GM23338 (cell line): ENCODE measurements around the gene ELAPOR2.

Experiments used
- CREB1 ChIP-seq: fragments of 250-450 bp; sonication (Bioruptor Pico); IDR thresholded peaks from 2 replicates; pipeline ENCODE4 v1.5.0; 2020; ENCODE audit warnings: low read depth, mild to moderate bottlenecking, moderate library complexity
- EZH2 ChIP-seq: fragments of 200-600 bp; sonication (generic); IDR thresholded peaks from one replicate; pipeline ENCODE4 v1.8.0; 2017; ENCODE audit warnings: antibody characterized with exemption, mild to moderate bottlenecking, low read depth; ENCODE audit not compliant: unreplicated experiment
- EZH2phosphoT487 ChIP-seq: fragments of 200-600 bp; sonication (generic); IDR thresholded peaks from one replicate; pipeline ENCODE4 v1.8.1; 2018; ENCODE audit warnings: antibody characterized with exemption; ENCODE audit not compliant: unreplicated experiment
- JUNB ChIP-seq: IDR thresholded peaks from one replicate; pipeline ENCODE4 v1.6.1; 2016; ENCODE audit warnings: antibody characterized with exemption; ENCODE audit not compliant: unreplicated experiment
- POLR2AphosphoS5 ChIP-seq: IDR thresholded peaks from 2 replicates; pipeline ENCODE4 v1.6.1; 2016; ENCODE audit warnings: antibody characterized with exemption, low read depth
- STAT1 ChIP-seq: IDR thresholded peaks from one replicate; pipeline ENCODE4 v1.6.1; 2016; ENCODE audit warnings: antibody characterized with exemption; ENCODE audit not compliant: unreplicated experiment
- ZNF331 ChIP-seq: fragments of 250-450 bp; sonication (Bioruptor Pico); IDR thresholded peaks from 2 replicates; pipeline ENCODE4 v1.5.0; 2020; ENCODE audit warnings: low read depth, mild to moderate bottlenecking, moderate library complexity
- TF ChIP-seq, protein P1 (sequence below), 2 experiments: fragments of 200-600 bp in 1 of 2; sonication (generic) in 1 of 2; conservative IDR thresholded peaks; 2 replicates each; pipeline versions ENCODE4 v1.5.1 to v1.6.1; 2016 to 2017; ENCODE audit warnings: antibody characterized with exemption in 2 of 2, low read depth in 2 of 2, mild to moderate bottlenecking in 2 of 2, moderate library complexity in 1 of 2
- TF ChIP-seq, protein P2 (sequence below): IDR thresholded peaks from one replicate; pipeline ENCODE4 v1.6.1; 2018; ENCODE audit warnings: antibody characterized with exemption; ENCODE audit not compliant: unreplicated experiment
- TF ChIP-seq, protein P3 (sequence below): fragments of 250-450 bp; sonication (Bioruptor Pico); IDR thresholded peaks from 2 replicates; pipeline ENCODE4 v1.5.0; 2020; ENCODE audit warnings: mild to moderate bottlenecking, moderate library complexity
- TF ChIP-seq, protein P4 (sequence below): IDR thresholded peaks from 2 replicates; pipeline ENCODE4 v1.6.1; 2016; ENCODE audit warnings: antibody characterized with exemption

DNA sequence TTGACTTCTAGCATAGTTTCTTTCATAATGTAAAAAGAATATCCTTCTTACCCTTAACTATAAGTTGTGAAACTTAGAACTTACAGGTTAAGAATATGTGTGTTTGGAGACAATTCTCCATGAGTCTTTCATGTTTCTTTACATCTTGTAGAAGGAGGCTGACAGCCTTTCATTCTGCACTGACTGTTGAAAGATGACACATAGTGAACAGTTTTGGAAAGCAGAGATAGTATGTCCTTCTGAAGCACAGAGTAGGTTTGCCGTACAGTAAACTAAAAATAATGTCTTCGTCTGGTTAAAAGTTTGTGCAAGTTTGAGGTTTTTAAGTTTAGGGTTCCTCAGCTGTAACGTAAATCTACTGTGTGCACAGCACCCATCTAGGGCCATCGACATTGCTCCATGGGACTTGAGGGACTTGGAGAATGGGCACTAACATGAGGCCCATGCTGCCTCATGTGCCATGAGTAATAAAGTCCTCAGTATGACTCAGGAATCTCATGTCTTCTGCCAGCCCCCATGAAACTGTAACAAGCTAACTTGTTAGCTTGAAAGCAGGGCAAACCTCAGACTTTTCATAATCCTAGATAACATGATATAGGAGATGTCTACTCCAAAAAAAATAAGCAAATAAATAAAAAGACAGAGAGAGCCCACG, 24.5 kb upstream of the ELAPOR2 start:
- TF ChIP-seq, protein P1, sequence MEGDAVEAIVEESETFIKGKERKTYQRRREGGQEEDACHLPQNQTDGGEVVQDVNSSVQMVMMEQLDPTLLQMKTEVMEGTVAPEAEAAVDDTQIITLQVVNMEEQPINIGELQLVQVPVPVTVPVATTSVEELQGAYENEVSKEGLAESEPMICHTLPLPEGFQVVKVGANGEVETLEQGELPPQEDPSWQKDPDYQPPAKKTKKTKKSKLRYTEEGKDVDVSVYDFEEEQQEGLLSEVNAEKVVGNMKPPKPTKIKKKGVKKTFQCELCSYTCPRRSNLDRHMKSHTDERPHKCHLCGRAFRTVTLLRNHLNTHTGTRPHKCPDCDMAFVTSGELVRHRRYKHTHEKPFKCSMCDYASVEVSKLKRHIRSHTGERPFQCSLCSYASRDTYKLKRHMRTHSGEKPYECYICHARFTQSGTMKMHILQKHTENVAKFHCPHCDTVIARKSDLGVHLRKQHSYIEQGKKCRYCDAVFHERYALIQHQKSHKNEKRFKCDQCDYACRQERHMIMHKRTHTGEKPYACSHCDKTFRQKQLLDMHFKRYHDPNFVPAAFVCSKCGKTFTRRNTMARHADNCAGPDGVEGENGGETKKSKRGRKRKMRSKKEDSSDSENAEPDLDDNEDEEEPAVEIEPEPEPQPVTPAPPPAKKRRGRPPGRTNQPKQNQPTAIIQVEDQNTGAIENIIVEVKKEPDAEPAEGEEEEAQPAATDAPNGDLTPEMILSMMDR (conservative IDR thresholded peaks at IDR 0.05; ENCODE audit: low read depth in 2 of 2) = no peak
- TF ChIP-seq, protein P2, sequence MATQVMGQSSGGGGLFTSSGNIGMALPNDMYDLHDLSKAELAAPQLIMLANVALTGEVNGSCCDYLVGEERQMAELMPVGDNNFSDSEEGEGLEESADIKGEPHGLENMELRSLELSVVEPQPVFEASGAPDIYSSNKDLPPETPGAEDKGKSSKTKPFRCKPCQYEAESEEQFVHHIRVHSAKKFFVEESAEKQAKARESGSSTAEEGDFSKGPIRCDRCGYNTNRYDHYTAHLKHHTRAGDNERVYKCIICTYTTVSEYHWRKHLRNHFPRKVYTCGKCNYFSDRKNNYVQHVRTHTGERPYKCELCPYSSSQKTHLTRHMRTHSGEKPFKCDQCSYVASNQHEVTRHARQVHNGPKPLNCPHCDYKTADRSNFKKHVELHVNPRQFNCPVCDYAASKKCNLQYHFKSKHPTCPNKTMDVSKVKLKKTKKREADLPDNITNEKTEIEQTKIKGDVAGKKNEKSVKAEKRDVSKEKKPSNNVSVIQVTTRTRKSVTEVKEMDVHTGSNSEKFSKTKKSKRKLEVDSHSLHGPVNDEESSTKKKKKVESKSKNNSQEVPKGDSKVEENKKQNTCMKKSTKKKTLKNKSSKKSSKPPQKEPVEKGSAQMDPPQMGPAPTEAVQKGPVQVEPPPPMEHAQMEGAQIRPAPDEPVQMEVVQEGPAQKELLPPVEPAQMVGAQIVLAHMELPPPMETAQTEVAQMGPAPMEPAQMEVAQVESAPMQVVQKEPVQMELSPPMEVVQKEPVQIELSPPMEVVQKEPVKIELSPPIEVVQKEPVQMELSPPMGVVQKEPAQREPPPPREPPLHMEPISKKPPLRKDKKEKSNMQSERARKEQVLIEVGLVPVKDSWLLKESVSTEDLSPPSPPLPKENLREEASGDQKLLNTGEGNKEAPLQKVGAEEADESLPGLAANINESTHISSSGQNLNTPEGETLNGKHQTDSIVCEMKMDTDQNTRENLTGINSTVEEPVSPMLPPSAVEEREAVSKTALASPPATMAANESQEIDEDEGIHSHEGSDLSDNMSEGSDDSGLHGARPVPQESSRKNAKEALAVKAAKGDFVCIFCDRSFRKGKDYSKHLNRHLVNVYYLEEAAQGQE = no peak
- no peak for TF ChIP-seq EZH2
- TF ChIP-seq POLR2AphosphoS5 = no peak
- no peak for TF ChIP-seq EZH2phosphoT487
- TF ChIP-seq CREB1 (CRISPR knock-in tag) = no peak
- TF ChIP-seq, protein P3, sequence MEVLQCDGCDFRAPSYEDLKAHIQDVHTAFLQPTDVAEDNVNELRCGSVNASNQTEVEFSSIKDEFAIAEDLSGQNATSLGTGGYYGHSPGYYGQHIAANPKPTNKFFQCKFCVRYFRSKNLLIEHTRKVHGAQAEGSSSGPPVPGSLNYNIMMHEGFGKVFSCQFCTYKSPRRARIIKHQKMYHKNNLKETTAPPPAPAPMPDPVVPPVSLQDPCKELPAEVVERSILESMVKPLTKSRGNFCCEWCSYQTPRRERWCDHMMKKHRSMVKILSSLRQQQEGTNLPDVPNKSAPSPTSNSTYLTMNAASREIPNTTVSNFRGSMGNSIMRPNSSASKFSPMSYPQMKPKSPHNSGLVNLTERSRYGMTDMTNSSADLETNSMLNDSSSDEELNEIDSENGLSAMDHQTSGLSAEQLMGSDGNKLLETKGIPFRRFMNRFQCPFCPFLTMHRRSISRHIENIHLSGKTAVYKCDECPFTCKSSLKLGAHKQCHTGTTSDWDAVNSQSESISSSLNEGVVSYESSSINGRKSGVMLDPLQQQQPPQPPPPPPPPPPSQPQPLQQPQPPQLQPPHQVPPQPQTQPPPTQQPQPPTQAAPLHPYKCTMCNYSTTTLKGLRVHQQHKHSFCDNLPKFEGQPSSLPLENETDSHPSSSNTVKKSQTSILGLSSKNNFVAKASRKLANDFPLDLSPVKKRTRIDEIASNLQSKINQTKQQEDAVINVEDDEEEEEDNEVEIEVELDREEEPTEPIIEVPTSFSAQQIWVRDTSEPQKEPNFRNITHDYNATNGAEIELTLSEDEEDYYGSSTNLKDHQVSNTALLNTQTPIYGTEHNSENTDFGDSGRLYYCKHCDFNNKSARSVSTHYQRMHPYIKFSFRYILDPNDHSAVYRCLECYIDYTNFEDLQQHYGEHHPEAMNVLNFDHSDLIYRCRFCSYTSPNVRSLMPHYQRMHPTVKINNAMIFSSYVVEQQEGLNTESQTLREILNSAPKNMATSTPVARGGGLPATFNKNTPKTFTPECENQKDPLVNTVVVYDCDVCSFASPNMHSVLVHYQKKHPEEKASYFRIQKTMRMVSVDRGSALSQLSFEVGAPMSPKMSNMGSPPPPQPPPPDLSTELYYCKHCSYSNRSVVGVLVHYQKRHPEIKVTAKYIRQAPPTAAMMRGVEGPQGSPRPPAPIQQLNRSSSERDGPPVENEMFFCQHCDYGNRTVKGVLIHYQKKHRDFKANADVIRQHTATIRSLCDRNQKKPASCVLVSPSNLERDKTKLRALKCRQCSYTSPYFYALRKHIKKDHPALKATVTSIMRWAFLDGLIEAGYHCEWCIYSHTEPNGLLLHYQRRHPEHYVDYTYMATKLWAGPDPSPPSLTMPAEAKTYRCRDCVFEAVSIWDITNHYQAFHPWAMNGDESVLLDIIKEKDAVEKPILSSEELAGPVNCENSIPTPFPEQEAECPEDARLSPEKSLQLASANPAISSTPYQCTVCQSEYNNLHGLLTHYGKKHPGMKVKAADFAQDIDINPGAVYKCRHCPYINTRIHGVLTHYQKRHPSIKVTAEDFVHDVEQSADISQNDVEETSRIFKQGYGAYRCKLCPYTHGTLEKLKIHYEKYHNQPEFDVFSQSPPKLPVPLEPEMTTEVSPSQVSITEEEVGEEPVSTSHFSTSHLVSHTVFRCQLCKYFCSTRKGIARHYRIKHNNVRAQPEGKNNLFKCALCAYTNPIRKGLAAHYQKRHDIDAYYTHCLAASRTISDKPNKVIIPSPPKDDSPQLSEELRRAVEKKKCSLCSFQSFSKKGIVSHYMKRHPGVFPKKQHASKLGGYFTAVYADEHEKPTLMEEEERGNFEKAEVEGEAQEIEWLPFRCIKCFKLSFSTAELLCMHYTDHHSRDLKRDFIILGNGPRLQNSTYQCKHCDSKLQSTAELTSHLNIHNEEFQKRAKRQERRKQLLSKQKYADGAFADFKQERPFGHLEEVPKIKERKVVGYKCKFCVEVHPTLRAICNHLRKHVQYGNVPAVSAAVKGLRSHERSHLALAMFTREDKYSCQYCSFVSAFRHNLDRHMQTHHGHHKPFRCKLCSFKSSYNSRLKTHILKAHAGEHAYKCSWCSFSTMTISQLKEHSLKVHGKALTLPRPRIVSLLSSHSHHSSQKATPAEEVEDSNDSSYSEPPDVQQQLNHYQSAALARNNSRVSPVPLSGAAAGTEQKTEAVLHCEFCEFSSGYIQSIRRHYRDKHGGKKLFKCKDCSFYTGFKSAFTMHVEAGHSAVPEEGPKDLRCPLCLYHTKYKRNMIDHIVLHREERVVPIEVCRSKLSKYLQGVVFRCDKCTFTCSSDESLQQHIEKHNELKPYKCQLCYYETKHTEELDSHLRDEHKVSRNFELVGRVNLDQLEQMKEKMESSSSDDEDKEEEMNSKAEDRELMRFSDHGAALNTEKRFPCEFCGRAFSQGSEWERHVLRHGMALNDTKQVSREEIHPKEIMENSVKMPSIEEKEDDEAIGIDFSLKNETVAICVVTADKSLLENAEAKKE (CRISPR knock-in tag) = no peak
- no peak for TF ChIP-seq JUNB
- TF ChIP-seq, protein P4, sequence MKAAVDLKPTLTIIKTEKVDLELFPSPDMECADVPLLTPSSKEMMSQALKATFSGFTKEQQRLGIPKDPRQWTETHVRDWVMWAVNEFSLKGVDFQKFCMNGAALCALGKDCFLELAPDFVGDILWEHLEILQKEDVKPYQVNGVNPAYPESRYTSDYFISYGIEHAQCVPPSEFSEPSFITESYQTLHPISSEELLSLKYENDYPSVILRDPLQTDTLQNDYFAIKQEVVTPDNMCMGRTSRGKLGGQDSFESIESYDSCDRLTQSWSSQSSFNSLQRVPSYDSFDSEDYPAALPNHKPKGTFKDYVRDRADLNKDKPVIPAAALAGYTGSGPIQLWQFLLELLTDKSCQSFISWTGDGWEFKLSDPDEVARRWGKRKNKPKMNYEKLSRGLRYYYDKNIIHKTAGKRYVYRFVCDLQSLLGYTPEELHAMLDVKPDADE = no peak
- no peak for TF ChIP-seq STAT1
- no peak for TF ChIP-seq ZNF331 (CRISPR knock-in tag)
